Neural crest cell (in vitro differentiated cells): Measurements from ENCODE around the gene OR1L1. TPM values are rescaled to one million over a fixed set of nuclear protein-coding genes. Genes with fewer than 3 reads are reported as not detected.

Experiments
- DNase-seq: peaks from one replicate; pipeline ENCODE4 v3.0.0; 2021; ENCODE audit warnings: low read depth, mixed read lengths, low spot score
- H3K27ac Mint-ChIP-seq: one replicate; pipeline ENCODE4 v1.8.0; 2021; ENCODE audit warnings: mild to moderate bottlenecking, mixed read lengths; ENCODE audit not compliant: unreplicated experiment
- H3K27me3 Mint-ChIP-seq: 2 replicates; pipeline ENCODE4 v1.8.0; 2021; ENCODE audit warnings: low read depth, mild to moderate bottlenecking, mixed read lengths
- H3K36me3 Mint-ChIP-seq: 2 replicates; pipeline ENCODE4 v1.8.0; 2021; ENCODE audit warnings: low read depth, mild to moderate bottlenecking, mixed read lengths
- H3K4me1 Mint-ChIP-seq: 2 replicates; pipeline ENCODE4 v1.8.0; 2021; ENCODE audit warnings: mixed read lengths
- H3K4me3 Mint-ChIP-seq: one replicate; pipeline ENCODE4 v1.8.0; 2021; ENCODE audit warnings: mild to moderate bottlenecking, mixed read lengths
- H3K9me3 Mint-ChIP-seq: 2 replicates; pipeline ENCODE4 v1.8.0; 2021; ENCODE audit warnings: mixed read lengths
- CTCF ChIP-seq: fragments of 200-600 bp; sonication (generic); conservative IDR thresholded peaks from 2 replicates; pipeline ENCODE4 v1.5.0; 2021; ENCODE audit warnings: antibody characterized with exemption, mild to moderate bottlenecking
- total RNA-seq: library from RNA; stranded (reverse); gene quantifications from 2 replicates; pipeline ENCODE4 v1.2.1, GENCODE V29; 2021

OR1L1 gene
- total RNA-seq, 1 donor from 2014 or later, result not detected

- no peaks in the 10 kb centered on the region for H3K4me1 Mint-ChIP-seq
- H3K9me3 Mint-ChIP-seq, result peaks cover 10% of the 10 kb centered on the region
- TF ChIP-seq CTCF, result no peak
- H3K27me3 Mint-ChIP-seq, result peaks cover 19% of the 10 kb centered on the region
- no peak within 1 kb of the TSS for H3K27ac Mint-ChIP-seq
- DNase-seq, result no peak
- H3K36me3 Mint-ChIP-seq, result no peaks in the 10 kb centered on the region
- H3K4me3 Mint-ChIP-seq, result no peak within 1 kb of the TSS
These were observed 4.0 kb upstream of the OR1L1 start, which contains the start of gene OR1B1 for GRCh38 chr9:122657527-122657926. Gene OR1B1, minus strand, starts transcription at chr9:122657627.

- H3K27ac Mint-ChIP-seq, result no peak overlapping the region
- no peak for TF ChIP-seq CTCF
- H3K4me1 Mint-ChIP-seq, result no peaks in the 10 kb centered on the region
- peaks cover 7% of the 10 kb centered on the region for H3K9me3 Mint-ChIP-seq
- no peak overlapping the region for H3K4me3 Mint-ChIP-seq
- H3K36me3 Mint-ChIP-seq, result no peaks in the 10 kb centered on the region
- peaks cover 32% of the 10 kb centered on the region for H3K27me3 Mint-ChIP-seq
- DNase-seq, result no peak
These were observed 11.0 kb downstream of the OR1L1 start for GRCh38 chr9:122672481-122672880.

- Mint-ChIP-seq H3K36me3 (no peaks in the 10 kb centered on the region), H3K9me3 (peaks cover 11% of the 10 kb centered on the region), H3K4me1 (no peaks in the 10 kb centered on the region), H3K27me3 (peaks cover under 1% of the 10 kb centered on the region), H3K4me3 (no peak overlapping the region), H3K27ac (no peak overlapping the region)
- no peak for DNase-seq
- TF ChIP-seq CTCF, result no peak
These were observed 23.3 kb downstream of the OR1L1 start for GRCh38 chr9:122684851-122685250.

DNA sequence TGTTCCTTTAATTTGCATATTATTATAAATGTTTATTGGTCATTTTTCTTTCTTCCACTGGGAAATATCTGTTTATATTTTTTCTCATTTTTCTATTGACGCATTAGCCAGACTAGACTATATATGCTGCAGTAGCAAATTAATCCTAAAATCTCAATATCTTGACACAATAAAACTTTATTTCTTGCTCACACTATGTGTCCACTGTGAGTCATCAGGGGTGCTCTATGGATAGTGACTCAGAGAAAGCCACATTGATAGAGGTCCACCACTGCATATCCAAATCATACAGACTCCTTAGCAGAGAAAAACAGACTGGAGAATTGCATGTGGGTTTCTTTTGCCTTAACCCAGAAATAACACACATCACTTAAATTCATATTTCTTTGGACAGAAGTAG is 34.2 kb downstream of the OR1L1 start:
- no peaks in the 10 kb centered on the region for H3K4me1 Mint-ChIP-seq
- no peak overlapping the region for H3K4me3 Mint-ChIP-seq
- no peak overlapping the region for H3K27ac Mint-ChIP-seq
- TF ChIP-seq CTCF, result no peak
- peaks cover 2% of the 10 kb centered on the region for H3K27me3 Mint-ChIP-seq
- peaks cover 11% of the 10 kb centered on the region for H3K9me3 Mint-ChIP-seq
- DNase-seq, result no peak
- no peaks in the 10 kb centered on the region for H3K36me3 Mint-ChIP-seq

Other genes with a start within 250 kb of the OR1L1 start
- not detected in 2 replicates for gene OR1J1, start 183.8 kb upstream of the OR1L1 start, total RNA-seq
- not detected in 2 replicates for gene OR1J2, start 150.9 kb upstream of the OR1L1 start, total RNA-seq
- not detected in 2 replicates for gene OR1J4, start 142.6 kb upstream of the OR1L1 start, total RNA-seq
- gene OR1N1, start 134.4 kb upstream of the OR1L1 start, total RNA-seq, result not detected in 2 replicates
- not detected in 2 replicates for gene OR1N2, start 108.6 kb upstream of the OR1L1 start, total RNA-seq
- gene OR1L8, start 78.3 kb upstream of the OR1L1 start, total RNA-seq, result not detected in 2 replicates
- not detected in 2 replicates for gene OR1Q1, start 47.0 kb upstream of the OR1L1 start, total RNA-seq
- not detected in 2 replicates for gene OR1B1, start 4.1 kb upstream of the OR1L1 start, total RNA-seq
- gene OR1L3, start 13.4 kb downstream of the OR1L1 start, total RNA-seq, result not detected in 2 replicates
- not detected in 2 replicates for gene OR1L4, start 62.3 kb downstream of the OR1L1 start, total RNA-seq
- gene OR1L6, start 80.6 kb downstream of the OR1L1 start, total RNA-seq, result not detected in 2 replicates
- not detected in 2 replicates for gene OR5C1, start 127.2 kb downstream of the OR1L1 start, total RNA-seq
- not detected in 2 replicates for gene OR1K1, start 138.4 kb downstream of the OR1L1 start, total RNA-seq
- 29.3 and 30.5 TPM in 2 replicates for gene PDCL, start 166.9 kb downstream of the OR1L1 start, total RNA-seq
- 53.5 and 54.1 TPM in 2 replicates for gene RC3H2, start 243.6 kb downstream of the OR1L1 start, total RNA-seq